Myometrial cell (primary cell): ENCODE results near the gene PLXNB1. TPM values are rescaled to one million over a fixed set of nuclear protein-coding genes. Genes with fewer than 3 reads are reported as not detected.

Experiments used
- total RNA-seq: library from RNA; depleted of rRNA; stranded (reverse); fragments of >200 nt; gene quantifications from 2 replicates; pipeline ENCODE4 v1.2.3, GENCODE V29; 2015

PLXNB1 gene, protein sequence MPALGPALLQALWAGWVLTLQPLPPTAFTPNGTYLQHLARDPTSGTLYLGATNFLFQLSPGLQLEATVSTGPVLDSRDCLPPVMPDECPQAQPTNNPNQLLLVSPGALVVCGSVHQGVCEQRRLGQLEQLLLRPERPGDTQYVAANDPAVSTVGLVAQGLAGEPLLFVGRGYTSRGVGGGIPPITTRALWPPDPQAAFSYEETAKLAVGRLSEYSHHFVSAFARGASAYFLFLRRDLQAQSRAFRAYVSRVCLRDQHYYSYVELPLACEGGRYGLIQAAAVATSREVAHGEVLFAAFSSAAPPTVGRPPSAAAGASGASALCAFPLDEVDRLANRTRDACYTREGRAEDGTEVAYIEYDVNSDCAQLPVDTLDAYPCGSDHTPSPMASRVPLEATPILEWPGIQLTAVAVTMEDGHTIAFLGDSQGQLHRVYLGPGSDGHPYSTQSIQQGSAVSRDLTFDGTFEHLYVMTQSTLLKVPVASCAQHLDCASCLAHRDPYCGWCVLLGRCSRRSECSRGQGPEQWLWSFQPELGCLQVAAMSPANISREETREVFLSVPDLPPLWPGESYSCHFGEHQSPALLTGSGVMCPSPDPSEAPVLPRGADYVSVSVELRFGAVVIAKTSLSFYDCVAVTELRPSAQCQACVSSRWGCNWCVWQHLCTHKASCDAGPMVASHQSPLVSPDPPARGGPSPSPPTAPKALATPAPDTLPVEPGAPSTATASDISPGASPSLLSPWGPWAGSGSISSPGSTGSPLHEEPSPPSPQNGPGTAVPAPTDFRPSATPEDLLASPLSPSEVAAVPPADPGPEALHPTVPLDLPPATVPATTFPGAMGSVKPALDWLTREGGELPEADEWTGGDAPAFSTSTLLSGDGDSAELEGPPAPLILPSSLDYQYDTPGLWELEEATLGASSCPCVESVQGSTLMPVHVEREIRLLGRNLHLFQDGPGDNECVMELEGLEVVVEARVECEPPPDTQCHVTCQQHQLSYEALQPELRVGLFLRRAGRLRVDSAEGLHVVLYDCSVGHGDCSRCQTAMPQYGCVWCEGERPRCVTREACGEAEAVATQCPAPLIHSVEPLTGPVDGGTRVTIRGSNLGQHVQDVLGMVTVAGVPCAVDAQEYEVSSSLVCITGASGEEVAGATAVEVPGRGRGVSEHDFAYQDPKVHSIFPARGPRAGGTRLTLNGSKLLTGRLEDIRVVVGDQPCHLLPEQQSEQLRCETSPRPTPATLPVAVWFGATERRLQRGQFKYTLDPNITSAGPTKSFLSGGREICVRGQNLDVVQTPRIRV (N-terminal part only)
- total RNA-seq, result 17.5 and 18.2 TPM in 2 replicates

DNA sequence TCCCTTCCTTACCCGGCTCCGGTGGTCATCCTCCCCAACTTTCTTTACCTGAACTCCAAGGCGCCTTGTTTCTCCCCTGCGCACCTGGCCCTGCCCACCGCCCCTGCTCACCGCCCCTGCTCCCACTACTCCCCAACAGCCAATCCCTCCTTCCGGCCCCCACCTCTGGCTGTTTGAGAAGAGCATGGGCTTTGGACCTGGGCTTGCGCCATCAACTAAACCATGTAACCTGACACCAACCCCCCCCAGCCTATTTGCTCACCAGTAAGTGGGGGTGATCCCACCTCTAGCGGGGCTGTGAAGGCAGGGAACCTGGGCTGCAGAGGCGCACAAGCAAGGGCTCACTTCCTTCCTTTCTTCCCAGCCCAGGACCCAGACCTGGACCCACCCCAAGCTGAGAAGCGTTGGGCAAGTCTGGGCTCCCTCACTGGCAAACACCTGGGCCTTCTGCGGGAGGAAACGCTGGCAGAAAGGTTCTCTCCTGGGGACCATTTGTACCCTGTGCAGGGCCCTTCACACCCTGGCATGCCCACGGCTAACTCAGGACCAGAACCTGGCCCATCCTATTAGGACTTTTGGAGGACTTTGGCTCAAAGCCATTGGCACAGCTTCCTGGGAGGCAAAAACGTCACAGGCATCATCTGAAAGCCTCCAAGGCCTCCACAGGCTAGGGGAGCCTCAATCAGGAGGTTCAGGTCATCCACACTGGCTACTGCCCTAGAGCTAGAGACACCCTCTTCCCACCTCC is at the start of gene PLXNB1:
Gene PLXNB1 (minus strand): TSS at position 127 of the 748 bp plus-strand sequence. CDS start 5,475 bp downstream, outside the sequence.

DNA sequence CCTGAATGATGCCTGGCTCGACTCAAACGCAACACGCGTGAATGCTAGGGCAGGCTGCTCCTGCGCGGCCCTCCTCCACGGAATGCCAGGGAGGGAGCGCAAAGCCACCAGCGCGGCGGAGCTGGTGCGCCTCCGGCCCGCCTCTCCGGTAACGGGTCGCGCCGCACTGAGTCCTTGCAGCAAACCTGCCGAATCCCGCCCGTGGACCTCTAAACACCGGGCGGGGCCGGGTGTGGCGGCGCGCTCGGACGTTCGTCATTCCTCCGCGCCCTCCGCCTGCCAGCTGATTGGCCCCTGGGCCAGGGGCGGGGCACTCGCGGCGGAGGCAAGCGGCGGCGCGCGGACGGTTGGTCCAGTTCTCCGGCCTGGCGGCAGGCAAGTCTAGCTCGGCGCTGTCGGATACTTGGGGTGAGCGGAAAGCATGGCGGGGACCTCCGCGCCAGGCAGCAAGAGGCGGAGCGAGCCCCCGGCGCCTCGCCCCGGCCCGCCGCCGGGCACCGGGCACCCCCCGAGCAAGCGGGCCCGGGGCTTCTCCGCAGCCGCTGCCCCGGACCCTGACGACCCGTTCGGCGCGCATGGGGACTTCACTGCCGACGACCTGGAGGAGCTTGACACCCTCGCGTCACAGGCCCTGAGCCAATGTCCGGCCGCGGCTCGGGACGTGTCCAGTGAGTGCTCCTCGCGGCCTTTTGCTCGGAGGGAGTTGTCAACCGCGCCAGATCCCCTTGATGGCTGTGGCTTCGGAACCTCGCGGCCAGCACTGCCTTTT is 16.7 kb upstream of the PLXNB1 start, which contains the start of gene ATRIP:
Gene ATRIP (plus strand): TSS at position 313 of the 769 bp plus-strand sequence. CDS start 109 bp downstream, at position 422.

DNA sequence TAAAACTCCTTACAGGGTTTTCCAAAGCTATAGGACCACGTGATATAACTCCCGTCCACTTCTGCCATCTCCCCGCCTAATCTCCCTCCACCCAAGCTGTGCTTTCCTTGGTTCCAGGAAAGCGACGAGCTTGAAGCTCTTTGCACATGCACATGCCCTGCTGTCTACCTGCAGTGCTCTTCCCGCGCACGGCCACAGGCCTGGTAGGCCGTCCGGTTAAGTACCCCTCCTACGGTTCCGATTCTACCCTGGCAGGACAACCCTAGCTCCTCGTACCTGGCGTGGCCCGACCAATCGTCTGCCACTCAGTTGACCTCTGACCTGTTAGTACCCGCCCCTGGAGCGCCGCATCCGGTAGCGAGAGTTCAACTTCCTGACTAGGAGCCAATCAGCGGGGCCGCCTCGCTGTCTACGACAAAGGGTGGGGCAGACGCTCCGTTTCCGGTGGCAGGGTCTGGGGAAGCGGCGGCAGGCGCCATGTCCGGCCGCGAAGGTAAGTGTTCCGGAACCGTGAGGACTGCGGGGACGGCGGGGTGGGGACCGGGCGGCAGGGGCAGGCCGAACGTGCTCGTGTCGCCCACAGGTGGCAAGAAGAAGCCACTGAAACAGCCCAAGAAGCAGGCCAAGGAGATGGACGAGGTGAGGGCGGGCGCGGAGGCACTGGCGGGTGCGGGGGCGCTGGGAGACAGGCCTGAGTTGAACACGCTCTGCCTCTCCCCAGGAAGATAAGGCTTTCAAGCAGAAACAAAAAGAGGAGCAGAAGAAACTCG is 10.1 kb upstream of the PLXNB1 start, which contains the start of the genes CCDC51 and TMA7:
Gene CCDC51 (minus strand): TSS at position 300 of the 770 bp plus-strand sequence. CDS start 4,991 bp downstream, outside the sequence.
Gene TMA7 (plus strand): TSS at position 438 of the 770 bp plus-strand sequence. CDS start 40 bp downstream, at position 478.

DNA sequence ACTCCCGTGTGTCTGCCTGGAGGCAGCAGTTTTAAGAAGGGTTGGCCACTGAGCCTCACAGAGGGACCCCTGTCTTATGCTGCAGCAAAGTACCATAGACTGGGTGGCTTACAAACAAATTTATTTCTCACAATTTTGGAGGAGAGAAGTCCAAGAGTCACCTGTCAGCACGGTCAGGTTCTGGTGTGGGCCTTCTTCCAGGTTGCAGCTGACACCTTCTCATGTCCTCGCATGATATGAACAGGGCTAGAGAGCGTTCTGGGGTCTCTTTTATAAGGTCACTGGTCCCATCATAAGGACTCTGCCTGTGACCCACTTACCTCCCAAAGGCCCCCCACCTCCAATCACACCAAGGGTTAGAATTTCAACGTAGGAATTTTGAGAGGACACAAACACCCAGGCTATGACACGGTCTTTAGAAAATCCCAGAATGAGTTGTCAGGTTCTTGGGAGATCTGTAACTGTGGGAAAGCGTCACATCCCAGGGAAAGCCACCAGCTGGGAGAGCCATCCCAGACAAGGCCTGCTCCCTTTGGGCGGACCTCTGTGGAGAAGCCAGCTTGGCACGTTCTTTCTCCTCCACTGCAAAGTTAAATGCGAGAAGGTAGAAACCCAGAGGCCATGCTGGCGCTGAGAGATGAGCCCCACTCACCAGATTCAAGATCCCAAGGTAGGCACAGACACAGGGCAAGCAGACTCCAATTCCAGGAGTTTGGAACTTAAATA is 58.1 kb downstream of the PLXNB1 start, which contains the start of gene FBXW12:
Gene FBXW12 (plus strand): TSS at position 569 of the 726 bp plus-strand sequence. CDS start 549 bp downstream, outside the sequence.

Other genes starting within 250 kb of the PLXNB1 start
- 1.2 and 3.2 TPM in 2 replicates for gene CDC25A, start 241.7 kb downstream of the PLXNB1 start, total RNA-seq
- not detected in 2 replicates for gene CAMP, start 206.6 kb downstream of the PLXNB1 start, total RNA-seq
- 1.4 TPM in 2 replicates for gene ZNF589, start 189.0 kb downstream of the PLXNB1 start, total RNA-seq
- 35.2 and 35.4 TPM in 2 replicates for gene NME6, start 128.7 kb downstream of the PLXNB1 start, total RNA-seq
- gene SPINK8, start 96.4 kb downstream of the PLXNB1 start, total RNA-seq, result not detected in 2 replicates
- gene FBXW12, start 57.9 kb downstream of the PLXNB1 start, total RNA-seq, result not detected in 2 replicates
- gene CCDC51, start 10.0 kb upstream of the PLXNB1 start, total RNA-seq, result 14.2 and 24.5 TPM in 2 replicates
- gene TMA7, start 10.2 kb upstream of the PLXNB1 start, total RNA-seq, result 410 and 450 TPM in 2 replicates
- gene ATRIP, start 16.7 kb upstream of the PLXNB1 start, total RNA-seq, result 4.3 and 17.0 TPM in 2 replicates
- 235 and 272 TPM in 2 replicates for gene SHISA5, start 74.1 kb upstream of the PLXNB1 start, total RNA-seq
- gene PFKFB4, start 126.7 kb upstream of the PLXNB1 start, total RNA-seq, result 13.8 and 14.4 TPM in 2 replicates
- not detected in 2 replicates for gene UCN2, start 133.7 kb upstream of the PLXNB1 start, total RNA-seq
- gene COL7A1, start 165.2 kb upstream of the PLXNB1 start, total RNA-seq, result 4.4 and 6.6 TPM in 2 replicates
- 425 and 465 TPM in 2 replicates for gene UQCRC1, start 179.6 kb upstream of the PLXNB1 start, total RNA-seq
- gene TMEM89, start 191.7 kb upstream of the PLXNB1 start, total RNA-seq, result not detected in 2 replicates
- 19.3 and 26.2 TPM in 2 replicates for gene SLC26A6, start 205.4 kb upstream of the PLXNB1 start, total RNA-seq
- gene CELSR3, start 232.8 kb upstream of the PLXNB1 start, total RNA-seq, result 0.86 and 1.4 TPM in 2 replicates